HepG2 (cell line): ENCODE measurements around the gene SNAP25. TPM values are rescaled to one million over a fixed set of nuclear protein-coding genes. Genes with fewer than 3 reads are reported as not detected.
A peak's percentile ranks its signal among the peaks of the same experiment; 100 is the strongest.

Experiments
- ATAC-seq: fragments of 200-7000 bp; cut with Tn5 transposase; 3 replicates; pipeline ENCODE4 v1.9.1; 2020; ENCODE audit warnings: mild to moderate bottlenecking, moderate library complexity
- BruUV-seq: library from RNA; stranded (reverse); fragments of 400-500 nt; replicated peaks from 2 replicates; lab custom pipeline; 2021; lab: Mats Ljungman, UMichigan
- CTCF ChIA-PET: fragments of 300-600 bp; formaldehyde crosslinking; extraction: SDS; loops from one replicate; lab custom pipeline; 2021; ENCODE audit warnings: low total read pairs, inconsistent platforms, low intra/inter-chr PET ratio; lab: Yijun Ruan, JAX
- POLR2A ChIA-PET: fragments of 350-600 bp; sonication (Branson Sonifier 250); formaldehyde crosslinking; loops from one replicate; lab custom pipeline; 2020; ENCODE audit warnings: antibody characterized with exemption, inconsistent platforms; lab: Yijun Ruan, JAX
- DNase-seq: peaks from one replicate; pipeline ENCODE4 v3.0.0-alpha.2; 2015; ENCODE audit warnings: low spot score
- FAIRE-seq: peaks from 3 replicates; lab custom pipeline; 2011; peaks lifted over from hg19 to GRCh38; lab: Jason Lieb, UNC
- H2AFZ ChIP-seq: one replicate; pipeline ENCODE4 v1.6.1; 2011; ENCODE audit warnings: low read length, inconsistent platforms
- H3K27ac ChIP-seq: fragments of 300-600 bp; 3 replicates; pipeline ENCODE4 v1.8.0; 2011; ENCODE audit warnings: mixed run types, mild to moderate bottlenecking, mixed read lengths, low read length, inconsistent platforms; ENCODE audit not compliant: insufficient read depth; ENCODE audit errors: extremely low read length
- H3K27me3 ChIP-seq, 2 experiments: fragments of 200-600 bp in 1 of 2; 2 replicates in 1 of 2; 3 replicates in 1 of 2; pipeline versions ENCODE4 v1.6.0 to v1.8.0; 2011; ENCODE audit warnings: low read length in 2 of 2, mild to moderate bottlenecking in 2 of 2, moderate library complexity in 2 of 2, inconsistent platforms in 1 of 2; ENCODE audit not compliant: insufficient read depth in 2 of 2, control insufficient read depth in 1 of 2
- H3K36me3 ChIP-seq, 2 experiments: fragments of 200-600 bp in 1 of 2; replicated peaks in 1 of 2; 2 replicates in 1 of 2; 3 replicates in 1 of 2; pipeline versions ENCODE4 v1.5.1 to v1.8.0; 2011; ENCODE audit warnings: low read length in 2 of 2, inconsistent platforms in 1 of 2; ENCODE audit not compliant: insufficient read depth in 2 of 2, control insufficient read depth in 1 of 2
- H3K4me1 ChIP-seq: 2 replicates; pipeline ENCODE4 v1.5.1; 2012; ENCODE audit warnings: low read length, inconsistent platforms; ENCODE audit not compliant: insufficient read depth
- H3K4me2 ChIP-seq: 2 replicates; pipeline ENCODE4 v1.6.0; 2011; ENCODE audit warnings: low read depth, low read length, inconsistent platforms
- H3K4me3 ChIP-seq, 3 experiments: fragments of 200-600 bp in 1 of 3; sonication (generic), shearing (Covaris generic) in 1 of 3; replicated peaks in 1 of 3; 2 replicates each; pipeline ENCODE4 v1.5.1; 2011 to 2016; ENCODE audit warnings: low read length in 3 of 3, inconsistent platforms in 2 of 3, low read depth in 2 of 3, mild to moderate bottlenecking in 2 of 3, control low read depth in 1 of 3, mixed read lengths in 1 of 3; ENCODE audit not compliant: insufficient read depth in 1 of 3
- H3K79me2 ChIP-seq: one replicate; pipeline ENCODE4 v1.6.1; 2011; ENCODE audit warnings: low read length, inconsistent platforms; ENCODE audit not compliant: insufficient read depth
- H3K9ac ChIP-seq: 2 replicates; pipeline ENCODE4 v1.6.0; 2011; ENCODE audit warnings: mild to moderate bottlenecking, low read depth, low read length, inconsistent platforms; ENCODE audit not compliant: insufficient read depth
- H3K9me3 ChIP-seq: 2 replicates; pipeline ENCODE4 v1.5.1; 2012; ENCODE audit warnings: mild to moderate bottlenecking, low read length
- H4K20me1 ChIP-seq: 2 replicates; pipeline ENCODE4 v1.6.0; 2011; ENCODE audit warnings: inconsistent platforms, mild to moderate bottlenecking, low read length, moderate library complexity; ENCODE audit not compliant: insufficient read depth
- NFYB ChIP-seq: sonication (generic); formaldehyde crosslinking; IDR thresholded peaks from 2 replicates; pipeline ENCODE4 v1.4.0; 2020; ENCODE audit warnings: missing genetic modification reagents
- NFYC ChIP-seq: IDR thresholded peaks from 2 replicates; pipeline ENCODE4 v1.6.1; 2016; ENCODE audit warnings: missing genetic modification reagents, missing compliant biosample characterization
- RAD51 ChIP-seq: fragments of 450-650 bp; IDR thresholded peaks from 2 replicates; pipeline ENCODE4 v1.6.1; 2016; ENCODE audit warnings: borderline replicate concordance
- ZNF678 ChIP-seq: sonication (generic); formaldehyde crosslinking; IDR thresholded peaks from 2 replicates; pipeline ENCODE4 v1.4.0; 2020; ENCODE audit warnings: mild to moderate bottlenecking, missing genetic modification reagents
- WGBS: methylation state at CpG from one replicate; pipeline ENCODE4 v1.1.6; 2017; ENCODE audit warnings: low lambda C conversion rate; 5-methylcytosine and 5-hydroxymethylcytosine counted together
- in situ Hi-C: cut with HindIII; loops from 2 replicates; pipeline ENCODE4 v1.10.0; 2017; ENCODE audit warnings: low pct_unique_long_range_greater_than_20kb; ENCODE audit not compliant: extremely low pct_ligation_motif_present
- intact Hi-C: fragments of 100-400 bp; cut with micrococcal nuclease; formaldehyde crosslinking; loops from one replicate; pipeline ENCODE4 v1.10.0; 2022; ENCODE audit not compliant: unreplicated experiment
- polyA plus RNA-seq, 8 experiments: library from polyadenylated mRNA; depleted of rRNA in 3 of 8; stranded (reverse) in 7 of 8; unstranded in 1 of 8; fragments of >200 nt; fragmentation: Illumina TruSeq in 4 of 8; extraction: Trizol in 4 of 8; gene quantifications; 2 replicates each; pipeline versions ENCODE4 v1.2.1 to v1.2.3, GENCODE V29; 2011 to 2016; ENCODE audit warnings: low read depth in 4 of 8, missing spikeins in 1 of 8, mixed read lengths in 1 of 8; ENCODE audit not compliant: insufficient read depth in 1 of 8
- total RNA-seq, 5 experiments: library from RNA; depleted of rRNA; stranded (reverse); fragments of >200 nt; fragmentation: Illumina TruSeq; extraction: Trizol; gene quantifications; 2 replicates each; pipeline ENCODE4 v1.2.3, GENCODE V29; 2016; ENCODE audit warnings: low read depth in 1 of 5
- TF ChIP-seq, protein P1 (sequence below), 2 experiments: sonication (generic) in 1 of 2; formaldehyde crosslinking in 1 of 2; IDR thresholded peaks; 2 replicates each; pipeline versions ENCODE4 v1.5.1 to v1.6.1; 2011 to 2020; ENCODE audit warnings: borderline replicate concordance in 1 of 2, low read depth in 1 of 2, low read length in 1 of 2, mild to moderate bottlenecking in 1 of 2, missing genetic modification reagents in 1 of 2, moderate library complexity in 1 of 2

The SNAP25 gene
- total and polyA plus RNA-seq, 2 of the 13 experiments (the other 11 are each of a cell fraction or from before 2014, with no cell fraction given), result not detected

DNA sequence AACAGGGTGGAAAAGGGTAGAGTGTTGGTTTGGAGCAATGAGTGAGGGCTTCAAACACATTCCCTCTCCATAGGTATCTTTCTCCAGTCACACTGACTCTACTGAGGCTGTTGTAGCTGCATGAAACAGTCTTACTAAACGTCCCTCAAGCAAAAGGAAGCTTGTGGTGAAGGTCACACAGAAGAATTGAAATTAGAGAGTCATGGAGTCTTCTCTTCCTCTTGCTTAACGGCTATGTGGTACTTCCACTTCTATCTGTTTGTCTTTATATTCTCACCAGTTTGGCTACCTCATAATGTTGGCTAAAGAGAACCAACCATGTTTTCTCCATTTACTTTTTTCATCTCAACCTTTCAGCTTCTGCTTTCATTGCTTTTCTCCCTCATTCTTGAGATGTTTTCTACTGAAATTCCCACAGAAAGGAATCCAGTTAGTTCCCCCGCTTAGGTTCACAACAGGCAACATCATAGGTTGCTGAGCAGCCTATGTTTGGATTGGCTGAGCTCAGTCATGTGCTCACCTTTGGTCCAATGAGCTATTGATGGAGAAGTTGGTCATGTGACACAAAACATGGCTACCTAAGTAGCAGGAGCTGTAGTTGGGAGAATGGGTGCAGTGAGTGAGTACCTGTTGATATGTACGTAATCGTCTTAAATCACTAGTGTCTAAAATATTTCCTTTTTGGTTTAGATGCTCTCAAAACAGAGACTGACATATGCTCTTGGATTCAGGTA is 99.8 kb downstream of the SNAP25 start:
- POLR2A ChIA-PET, result no interaction called here
- peaks cover 22% of the 10 kb centered on the region for H3K4me1 ChIP-seq
- 84% methylated on average over 5 of the region's 5 CpGs for WGBS
- in situ Hi-C loops, result loop anchor here (5.0 to 10.0 kb wide), 2 partner anchors 109 to 1226 kb away; no protein-coding TSS in a partner anchor
- no peak for DNase-seq
- TF ChIP-seq RAD51, result peak; percentile 39; the same call in 1 of the 2 replicates
- TF ChIP-seq, protein P1, sequence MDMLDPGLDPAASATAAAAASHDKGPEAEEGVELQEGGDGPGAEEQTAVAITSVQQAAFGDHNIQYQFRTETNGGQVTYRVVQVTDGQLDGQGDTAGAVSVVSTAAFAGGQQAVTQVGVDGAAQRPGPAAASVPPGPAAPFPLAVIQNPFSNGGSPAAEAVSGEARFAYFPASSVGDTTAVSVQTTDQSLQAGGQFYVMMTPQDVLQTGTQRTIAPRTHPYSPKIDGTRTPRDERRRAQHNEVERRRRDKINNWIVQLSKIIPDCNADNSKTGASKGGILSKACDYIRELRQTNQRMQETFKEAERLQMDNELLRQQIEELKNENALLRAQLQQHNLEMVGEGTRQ (IDR thresholded peaks at IDR 0.05; ENCODE audit: low read depth, low read length), result peak; percentile 57; the same call in 1 of the 2 replicates
- TF ChIP-seq, protein P1 (CRISPR knock-in tag; IDR thresholded peaks at IDR 0.05; ENCODE audit: borderline replicate concordance), result no peak
- peak; percentile 17; the same call in 1 of the 2 replicates for TF ChIP-seq NFYC (CRISPR knock-in tag)
- TF ChIP-seq ZNF678, result no peak
- peak; percentile 27; the same call in 1 of the 2 replicates for TF ChIP-seq NFYB (CRISPR knock-in tag)
- TF ChIP-seq, all 625 proteins: peak for 4
- Histone ChIP-seq H3K9ac (no peak overlapping the region), H3K27ac (no peak overlapping the region), H3K79me2 (no peaks in the 10 kb centered on the region), H3K4me2 (no peak overlapping the region), H3K27me3 (no peaks in the 10 kb centered on the region), H3K4me3 (no peak overlapping the region), H3K36me3 (no peaks in the 10 kb centered on the region), H3K9me3 (no peaks in the 10 kb centered on the region), H2AFZ (no peak overlapping the region), H4K20me1 (no peaks in the 10 kb centered on the region)
- ATAC-seq, result no peak
- FAIRE-seq, result no peak
- BruUV-seq, result no TSS peak
- CTCF ChIA-PET, result interaction anchor here (2.9 kb wide), 1 partner anchor 109 kb away, joined by 59 read pairs; no protein-coding TSS in a partner anchor
- intact Hi-C loops, result loop anchor here (5.0 kb wide), 3 partner anchors 54 to 1224 kb away; no protein-coding TSS in a partner anchor
